ENCODE results near the gene EPHA2. TPM values are rescaled to one million over a fixed set of nuclear protein-coding genes. Genes with fewer than 3 reads are reported as not detected.

EPHA2 gene
- polyA plus RNA-seq, 1 experiment = 26.5 TPM

GRCh38 chr1:16153999-16154673 is 1.7 kb downstream of the EPHA2 start:
- Histone ChIP-seq H3K4me3 (ENCODE audit: low read depth, low read length) (peak overlapping the region; percentile 80), H3K27me3 (ENCODE audit: control insufficient read depth, insufficient read depth, low read length) (no peaks in the 10 kb centered on the region), H3K36me3 (ENCODE audit: control insufficient read depth, insufficient read depth, low read length) (peaks cover 11% of the 10 kb centered on the region)
- no peak for TF ChIP-seq CTCF (IDR thresholded peaks at IDR 0.05; ENCODE audit: insufficient read depth, low read depth, low read length)
- ChIA-PET POLR2A (interaction anchor here (2.3 kb wide), 1 partner anchor 8 kb away, joined by 6 read pairs; no protein-coding TSS in a partner anchor), CTCF (interaction anchor here (0.8 to 13.9 kb wide), 7 partner anchors 9 to 210 kb away, joined by 3 to 179 read pairs (median 3); partner anchors contain the start of gene FAM131C)
- no peak for DNase-seq (ENCODE audit: low read depth)

GRCh38 chr1:16153096-16153998 is 2.5 kb downstream of the EPHA2 start:
- ChIA-PET POLR2A (no interaction called here), CTCF (interaction anchor here (1.0 to 13.9 kb wide), 6 partner anchors 10 to 211 kb away, joined by 3 to 179 read pairs (median 6); partner anchors contain the start of gene FAM131C)
- H3K27me3 ChIP-seq (ENCODE audit: control insufficient read depth, insufficient read depth, low read length) = no peaks in the 10 kb centered on the region
- no peak for DNase-seq (ENCODE audit: low read depth)
- peaks cover 19% of the 10 kb centered on the region for H3K36me3 ChIP-seq (ENCODE audit: control insufficient read depth, insufficient read depth, low read length)
- no peak for TF ChIP-seq CTCF (IDR thresholded peaks at IDR 0.05; ENCODE audit: insufficient read depth, low read depth, low read length)
- H3K4me3 ChIP-seq (ENCODE audit: low read depth, low read length) = peak overlapping the region; percentile 80

- no peak for DNase-seq (ENCODE audit: low read depth)
- ChIA-PET POLR2A (no interaction called here), CTCF (interaction anchor here (1.0 to 13.9 kb wide), 5 partner anchors 15 to 211 kb away, joined by 3 to 179 read pairs (median 3); partner anchors contain the start of gene FAM131C)
Measured at GRCh38 chr1:16152481-16153087, 3.3 kb downstream of the EPHA2 start.

GRCh38 chr1:16151995-16152384 is 3.9 kb downstream of the EPHA2 start:
- POLR2A ChIA-PET = no interaction called here
- DNase-seq (ENCODE audit: low read depth) = no peak
- TF ChIP-seq CTCF (IDR thresholded peaks at IDR 0.05; ENCODE audit: insufficient read depth, low read depth, low read length) = no peak
- Histone ChIP-seq H3K36me3 (ENCODE audit: control insufficient read depth, insufficient read depth, low read length) (peaks cover 24% of the 10 kb centered on the region), H3K4me3 (ENCODE audit: low read depth, low read length) (no peak overlapping the region), H3K27me3 (ENCODE audit: control insufficient read depth, insufficient read depth, low read length) (no peaks in the 10 kb centered on the region)
- CTCF ChIA-PET = interaction anchor here (13.9 kb wide), 1 partner anchor 71 kb away, joined by 179 read pairs; no protein-coding TSS in a partner anchor

More at GRCh38 chr1:16152481-16153087, 3.3 kb downstream of the EPHA2 start:
- TF ChIP-seq CTCF (IDR thresholded peaks at IDR 0.05; ENCODE audit: insufficient read depth, low read depth, low read length) = no peak
- H3K27me3 ChIP-seq (ENCODE audit: control insufficient read depth, insufficient read depth, low read length) = no peaks in the 10 kb centered on the region
- H3K36me3 ChIP-seq (ENCODE audit: control insufficient read depth, insufficient read depth, low read length) = peaks cover 21% of the 10 kb centered on the region
- H3K4me3 ChIP-seq (ENCODE audit: low read depth, low read length) = no peak overlapping the region

Data from BJ (cell line).